GM12891 (cell line): ENCODE data around the gene FAM9B.

Experiments used
- POLR2A ChIP-seq: IDR thresholded peaks from 2 replicates; pipeline ENCODE4 v1.6.1; 2011; ENCODE audit warnings: low read depth, low read length, control low read depth
- POLR2AphosphoS5 ChIP-seq: IDR thresholded peaks from 2 replicates; pipeline ENCODE4 v1.6.1; 2011; ENCODE audit warnings: low read depth, low read length, control low read depth
- SPI1 ChIP-seq: IDR thresholded peaks from 2 replicates; pipeline ENCODE4 v1.6.1; 2011; ENCODE audit warnings: low read depth, low read length, control low read depth
- TAF1 ChIP-seq: IDR thresholded peaks from 2 replicates; pipeline ENCODE4 v1.6.1; 2011; ENCODE audit warnings: low read depth, low read length, control low read depth

GRCh38 chrX:9050331-9050730, 16.4 kb upstream of the FAM9B start:
- TF ChIP-seq TAF1, result no peak
- no peak for TF ChIP-seq POLR2A
- no peak for TF ChIP-seq SPI1
- TF ChIP-seq POLR2AphosphoS5, result no peak
